Large intestine (tissue), 3 donors: ENCODE measurements around the gene VPS37C. TPM values are rescaled to one million over a fixed set of nuclear protein-coding genes. Genes with fewer than 3 reads are reported as not detected.
"Not testable (repeated sequence)": the region's sequence is repeated elsewhere in the genome, so short reads cannot be mapped to it uniquely, and the experiment has no call there.

Experiments
- DNase-seq, 2 donors: peaks; one replicate each; pipeline versions ENCODE4 v3.0.0 to v3.0.0-alpha.2; 2013
- H3K27ac ChIP-seq: one replicate; pipeline ENCODE4 v1.5.1; 2013; ENCODE audit warnings: low read length
- H3K27me3 ChIP-seq: 2 replicates; pipeline ENCODE4 v1.6.1; 2013; ENCODE audit warnings: low read length; ENCODE audit not compliant: control insufficient read depth, insufficient read depth
- H3K36me3 ChIP-seq: 2 replicates; pipeline ENCODE4 v1.6.1; 2013; ENCODE audit warnings: low read length; ENCODE audit not compliant: control insufficient read depth, insufficient read depth
- H3K4me1 ChIP-seq: one replicate; pipeline ENCODE4 v1.6.1; 2013; ENCODE audit warnings: low read length; ENCODE audit not compliant: control insufficient read depth, insufficient read depth
- H3K4me3 ChIP-seq: one replicate; pipeline ENCODE4 v1.5.1; 2013; ENCODE audit warnings: low read length
- H3K9me3 ChIP-seq: one replicate; pipeline ENCODE4 v1.6.1; 2013; ENCODE audit warnings: mild to moderate bottlenecking, low read depth, low read length, moderate library complexity; ENCODE audit not compliant: control insufficient read depth
- WGBS: methylation state at CpG from one replicate; pipeline ENCODE4 v1.1.5; 2013; ENCODE audit warnings: low lambda C conversion rate; ENCODE audit not compliant: insufficient coverage; 5-methylcytosine and 5-hydroxymethylcytosine counted together
- polyA plus RNA-seq: library from polyadenylated mRNA; unstranded; fragments of 120-200 nt; gene quantifications from one replicate; pipeline ENCODE4 v1.2.1, GENCODE V29; 2013

VPS37C gene
- polyA plus RNA-seq, 1 donor = 32.0 TPM

- no peak overlapping the region for H3K27ac ChIP-seq
- no CpG with 5 or more reads among the region's 21 CpGs for WGBS
These were observed 58.3 kb downstream of the VPS37C start for GRCh38 chr11:61102667-61103571.

GRCh38 chr11:61098778-61099177 lies 62.4 kb downstream of the VPS37C start:
- no peak for DNase-seq
- Histone ChIP-seq H3K9me3 (no peaks in the 10 kb centered on the region), H3K27me3 (no peaks in the 10 kb centered on the region), H3K4me1 (no peaks in the 10 kb centered on the region), H3K27ac (no peak overlapping the region), H3K4me3 (no peak overlapping the region), H3K36me3 (no peaks in the 10 kb centered on the region)
- WGBS = no CpG with 5 or more reads among the region's 4 CpGs

More at GRCh38 chr11:61102667-61103571, 58.3 kb downstream of the VPS37C start:
- no peaks in the 10 kb centered on the region for H3K27me3 ChIP-seq
- DNase-seq = no peak
- no peaks in the 10 kb centered on the region for H3K4me1 ChIP-seq
- no peaks in the 10 kb centered on the region for H3K36me3 ChIP-seq
- H3K4me3 ChIP-seq = no peak overlapping the region
- no peaks in the 10 kb centered on the region for H3K9me3 ChIP-seq

- not testable (repeated sequence) for H3K27me3 ChIP-seq, H3K36me3 ChIP-seq, H3K9me3 ChIP-seq, H3K27ac ChIP-seq, H3K4me1 ChIP-seq, H3K4me3 ChIP-seq, DNase-seq
- WGBS = no CpG with 5 or more reads among the region's 2 CpGs
These were observed 63.0 kb downstream of the VPS37C start for GRCh38 chr11:61098261-61098660.

GRCh38 chr11:61095021-61095420 lies 66.2 kb downstream of the VPS37C start:
- WGBS = no CpG with 5 or more reads among the region's 7 CpGs
- no peak for DNase-seq
- H3K9me3 ChIP-seq = peaks cover 5% of the 10 kb centered on the region

GRCh38 chr11:61094167-61094566 lies 67.1 kb downstream of the VPS37C start:
- not testable (repeated sequence) for H3K36me3 ChIP-seq, H3K9me3 ChIP-seq, H3K27me3 ChIP-seq, H3K4me1 ChIP-seq, H3K4me3 ChIP-seq, DNase-seq, H3K27ac ChIP-seq
- no CpG with 5 or more reads among the region's 7 CpGs for WGBS

More at GRCh38 chr11:61095021-61095420, 66.2 kb downstream of the VPS37C start:
- no peak overlapping the region for H3K27ac ChIP-seq
- no peaks in the 10 kb centered on the region for H3K36me3 ChIP-seq
- no peaks in the 10 kb centered on the region for H3K4me1 ChIP-seq
- H3K27me3 ChIP-seq = no peaks in the 10 kb centered on the region
- no peak overlapping the region for H3K4me3 ChIP-seq

- H3K4me3 ChIP-seq = no peak overlapping the region
- no peak for DNase-seq
- no peaks in the 10 kb centered on the region for H3K4me1 ChIP-seq
- no peak overlapping the region for H3K27ac ChIP-seq
- H3K36me3 ChIP-seq = no peaks in the 10 kb centered on the region
- no CpG with 5 or more reads among the region's 13 CpGs for WGBS
- H3K9me3 ChIP-seq = peaks cover 5% of the 10 kb centered on the region
- no peaks in the 10 kb centered on the region for H3K27me3 ChIP-seq
These were observed 68.1 kb downstream of the VPS37C start for GRCh38 chr11:61092908-61093763.

- Histone ChIP-seq H3K36me3 (no peaks in the 10 kb centered on the region), H3K4me3 (no peak overlapping the region), H3K27me3 (no peaks in the 10 kb centered on the region), H3K9me3 (peaks cover 5% of the 10 kb centered on the region), H3K27ac (no peak overlapping the region), H3K4me1 (no peaks in the 10 kb centered on the region)
- DNase-seq = no peak
- no CpG with 5 or more reads among the region's 10 CpGs for WGBS
These were observed 68.9 kb downstream of the VPS37C start for GRCh38 chr11:61092280-61092766.

GRCh38 chr11:61091373-61092279 lies 69.6 kb downstream of the VPS37C start:
- no peak overlapping the region for H3K27ac ChIP-seq
- no CpG with 5 or more reads among the region's 17 CpGs for WGBS
- DNase-seq = no peak

GRCh38 chr11:61090982-61091372 lies 70.2 kb downstream of the VPS37C start:
- DNase-seq = no peak
- H3K36me3 ChIP-seq = no peaks in the 10 kb centered on the region
- H3K27ac ChIP-seq = no peak overlapping the region
- no peaks in the 10 kb centered on the region for H3K27me3 ChIP-seq
- H3K4me3 ChIP-seq = no peak overlapping the region
- H3K4me1 ChIP-seq = no peaks in the 10 kb centered on the region
- H3K9me3 ChIP-seq = peaks cover 5% of the 10 kb centered on the region
- WGBS = no CpG with 5 or more reads among the region's 9 CpGs

More at GRCh38 chr11:61091373-61092279, 69.6 kb downstream of the VPS37C start:
- no peak overlapping the region for H3K4me3 ChIP-seq
- H3K4me1 ChIP-seq = no peaks in the 10 kb centered on the region
- H3K27me3 ChIP-seq = no peaks in the 10 kb centered on the region
- no peaks in the 10 kb centered on the region for H3K36me3 ChIP-seq
- peaks cover 5% of the 10 kb centered on the region for H3K9me3 ChIP-seq
